GM12891 (cell line): ENCODE measurements around the gene TOMM34.

Source experiments
- PAX5 ChIP-seq: IDR thresholded peaks from 2 replicates; pipeline ENCODE4 v1.6.1; 2011; ENCODE audit warnings: low read length, moderate library complexity, mild to moderate bottlenecking; ENCODE audit not compliant: insufficient read depth, severe bottlenecking
- POLR2A ChIP-seq: IDR thresholded peaks from 2 replicates; pipeline ENCODE4 v1.6.1; 2011; ENCODE audit warnings: low read depth, low read length, control low read depth
- POLR2AphosphoS5 ChIP-seq: IDR thresholded peaks from 2 replicates; pipeline ENCODE4 v1.6.1; 2011; ENCODE audit warnings: low read depth, low read length, control low read depth
- POU2F2 ChIP-seq: IDR thresholded peaks from 2 replicates; pipeline ENCODE4 v1.6.1; 2011; ENCODE audit warnings: low read depth, mild to moderate bottlenecking, control low read depth, low read length, moderate library complexity
- TAF1 ChIP-seq: IDR thresholded peaks from 2 replicates; pipeline ENCODE4 v1.6.1; 2011; ENCODE audit warnings: low read depth, low read length, control low read depth

DNA sequence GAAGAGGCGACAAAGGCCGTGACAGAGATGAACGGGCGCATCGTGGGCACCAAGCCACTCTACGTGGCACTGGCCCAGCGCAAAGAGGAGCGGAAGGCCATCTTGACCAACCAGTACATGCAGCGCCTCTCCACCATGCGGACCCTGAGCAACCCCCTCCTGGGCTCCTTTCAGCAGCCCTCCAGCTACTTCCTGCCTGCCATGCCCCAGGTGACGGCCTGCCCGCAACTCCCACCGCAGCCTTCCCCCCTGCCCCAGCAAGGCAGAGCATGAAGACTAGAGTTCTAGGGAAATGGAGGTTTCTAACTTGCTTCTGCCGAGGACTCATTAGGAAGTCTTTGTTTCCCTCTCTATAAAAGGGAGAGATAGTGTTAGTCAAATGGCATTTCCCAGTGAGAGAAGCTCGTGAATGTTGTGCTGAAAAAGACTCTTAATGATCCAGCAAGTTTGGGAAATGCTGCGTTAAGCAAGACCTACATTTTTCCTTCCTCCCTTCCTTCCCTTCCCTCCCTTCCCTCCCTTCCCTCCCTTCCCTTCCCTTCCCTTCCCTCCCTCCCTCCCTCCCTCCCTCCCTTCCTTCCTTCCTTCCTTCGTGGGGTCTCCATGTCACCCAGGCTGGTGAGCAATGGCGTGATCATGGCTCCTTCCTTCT is 29.6 kb downstream of the TOMM34 start:
- TF ChIP-seq POLR2AphosphoS5 = no peak
- TF ChIP-seq POLR2A = no peak
- no peak for TF ChIP-seq POU2F2
- no peak for TF ChIP-seq PAX5
- no peak for TF ChIP-seq TAF1
